Right atrium auricular region (tissue), 2 donors: ENCODE measurements around the gene TP53TG5. TPM values are rescaled to one million over a fixed set of nuclear protein-coding genes. Genes with fewer than 3 reads are reported as not detected.

Experiments
- DNase-seq: peaks from one replicate; pipeline ENCODE4 v3.0.0-alpha.2; 2019; ENCODE audit warnings: low spot score
- H3K27ac ChIP-seq, 2 donors: fragments of 200-600 bp; sonication (generic); 1 replicate in 1 of 2; 2 replicates in 1 of 2; pipeline ENCODE4 v1.5.1; 2016 to 2019
- H3K27me3 ChIP-seq, 2 donors: fragments of 200-600 bp; sonication (generic); one replicate each; pipeline versions ENCODE4 v1.5.1 to v1.6.0; 2017 to 2019
- H3K36me3 ChIP-seq: fragments of 200-600 bp; sonication (generic); one replicate; pipeline ENCODE4 v1.5.1; 2016
- H3K4me1 ChIP-seq, 2 donors: fragments of 200-600 bp; sonication (generic); one replicate each; pipeline versions ENCODE4 v1.5.1 to v1.6.0; 2017 to 2019
- H3K4me3 ChIP-seq, 2 donors: fragments of 200-600 bp; sonication (generic); 1 replicate in 1 of 2; 2 replicates in 1 of 2; pipeline ENCODE4 v1.5.1; 2017 to 2019; ENCODE audit warnings: mild to moderate bottlenecking in 1 of 2, moderate library complexity in 1 of 2
- H3K9me3 ChIP-seq, 2 donors: fragments of 200-600 bp; sonication (generic); one replicate each; pipeline ENCODE4 v1.5.1; 2019
- total RNA-seq, 2 donors: library from RNA; depleted of rRNA; stranded (reverse); fragments of >200 nt; gene quantifications; one replicate each; pipeline ENCODE4 v1.1.0, GENCODE V29; 2016
- TF ChIP-seq, protein P1 (sequence below), 2 donors: fragments of 200-600 bp; sonication (generic); IDR thresholded peaks; one replicate each; pipeline ENCODE4 v1.5.1; 2019; ENCODE audit warnings: antibody characterized with exemption in 2 of 2

Gene TP53TG5
- total RNA-seq, 2 donors from 2014 or later: not detected

DNA sequence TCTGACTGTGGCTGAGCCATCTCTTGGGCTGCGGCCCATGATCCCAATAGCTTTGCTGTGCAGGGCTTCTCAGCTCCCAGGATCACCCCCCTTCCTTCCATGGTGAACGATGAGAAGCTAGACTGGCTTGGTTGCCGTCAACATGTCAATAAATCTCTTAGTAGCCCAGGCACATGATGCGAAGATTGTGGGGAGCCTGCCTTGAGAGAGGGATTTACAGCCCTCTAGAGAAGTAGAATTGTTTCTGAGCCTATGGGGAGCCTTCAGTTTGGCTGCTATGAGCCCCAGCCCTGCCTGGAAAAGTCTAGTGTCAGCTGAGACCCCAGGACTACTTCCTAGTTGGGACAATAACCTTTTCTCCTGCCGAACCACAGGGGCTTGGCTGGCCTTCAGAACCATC lies 34.5 kb upstream of the TP53TG5 start:
- H3K36me3 ChIP-seq: peaks cover 44% of the 10 kb centered on the region
- no peak overlapping the region for H3K27ac ChIP-seq
- H3K4me1 ChIP-seq: peaks cover 0 to 57% of the 10 kb centered on the region in 2 donors

DNA sequence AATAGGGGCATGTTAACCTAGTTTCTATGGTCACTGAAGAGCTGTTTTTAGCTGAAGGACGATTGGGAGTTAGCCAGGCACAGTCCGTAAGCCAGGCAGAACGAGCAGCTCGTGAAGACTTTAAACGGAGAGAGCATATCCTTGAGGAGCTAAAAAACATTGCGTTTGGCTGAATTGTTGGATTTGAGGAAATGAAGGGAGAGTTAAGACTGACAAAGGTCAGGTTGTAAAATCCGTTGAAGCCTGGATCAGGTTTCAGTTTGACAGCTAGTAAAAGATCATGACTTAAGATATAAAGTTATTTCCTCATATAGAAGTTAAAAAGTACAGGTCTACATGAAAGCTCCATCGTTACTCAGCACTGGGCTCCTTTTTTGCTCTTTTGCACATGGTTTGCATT lies 32.8 kb upstream of the TP53TG5 start:
- Histone ChIP-seq H3K4me1 (peaks cover 0 to 47% of the 10 kb centered on the region in 2 donors), H3K27ac (peak overlapping the region; percentile 97 to 99), H3K4me3 (no peak overlapping the region), H3K27me3 (no peaks in the 10 kb centered on the region), H3K36me3 (peaks cover 44% of the 10 kb centered on the region), H3K9me3 (no peaks in the 10 kb centered on the region)
- DNase-seq: no peak
- TF ChIP-seq, protein P1, sequence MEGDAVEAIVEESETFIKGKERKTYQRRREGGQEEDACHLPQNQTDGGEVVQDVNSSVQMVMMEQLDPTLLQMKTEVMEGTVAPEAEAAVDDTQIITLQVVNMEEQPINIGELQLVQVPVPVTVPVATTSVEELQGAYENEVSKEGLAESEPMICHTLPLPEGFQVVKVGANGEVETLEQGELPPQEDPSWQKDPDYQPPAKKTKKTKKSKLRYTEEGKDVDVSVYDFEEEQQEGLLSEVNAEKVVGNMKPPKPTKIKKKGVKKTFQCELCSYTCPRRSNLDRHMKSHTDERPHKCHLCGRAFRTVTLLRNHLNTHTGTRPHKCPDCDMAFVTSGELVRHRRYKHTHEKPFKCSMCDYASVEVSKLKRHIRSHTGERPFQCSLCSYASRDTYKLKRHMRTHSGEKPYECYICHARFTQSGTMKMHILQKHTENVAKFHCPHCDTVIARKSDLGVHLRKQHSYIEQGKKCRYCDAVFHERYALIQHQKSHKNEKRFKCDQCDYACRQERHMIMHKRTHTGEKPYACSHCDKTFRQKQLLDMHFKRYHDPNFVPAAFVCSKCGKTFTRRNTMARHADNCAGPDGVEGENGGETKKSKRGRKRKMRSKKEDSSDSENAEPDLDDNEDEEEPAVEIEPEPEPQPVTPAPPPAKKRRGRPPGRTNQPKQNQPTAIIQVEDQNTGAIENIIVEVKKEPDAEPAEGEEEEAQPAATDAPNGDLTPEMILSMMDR (IDR thresholded peaks at IDR 0.05): no peak

More for the DNA sequence above, 34.5 kb upstream of the TP53TG5 start:
- H3K4me3 ChIP-seq: no peak overlapping the region
- TF ChIP-seq, protein P1 (IDR thresholded peaks at IDR 0.05): no peak
- no peak for DNase-seq
- H3K27me3 ChIP-seq: no peaks in the 10 kb centered on the region
- H3K9me3 ChIP-seq: no peaks in the 10 kb centered on the region

DNA sequence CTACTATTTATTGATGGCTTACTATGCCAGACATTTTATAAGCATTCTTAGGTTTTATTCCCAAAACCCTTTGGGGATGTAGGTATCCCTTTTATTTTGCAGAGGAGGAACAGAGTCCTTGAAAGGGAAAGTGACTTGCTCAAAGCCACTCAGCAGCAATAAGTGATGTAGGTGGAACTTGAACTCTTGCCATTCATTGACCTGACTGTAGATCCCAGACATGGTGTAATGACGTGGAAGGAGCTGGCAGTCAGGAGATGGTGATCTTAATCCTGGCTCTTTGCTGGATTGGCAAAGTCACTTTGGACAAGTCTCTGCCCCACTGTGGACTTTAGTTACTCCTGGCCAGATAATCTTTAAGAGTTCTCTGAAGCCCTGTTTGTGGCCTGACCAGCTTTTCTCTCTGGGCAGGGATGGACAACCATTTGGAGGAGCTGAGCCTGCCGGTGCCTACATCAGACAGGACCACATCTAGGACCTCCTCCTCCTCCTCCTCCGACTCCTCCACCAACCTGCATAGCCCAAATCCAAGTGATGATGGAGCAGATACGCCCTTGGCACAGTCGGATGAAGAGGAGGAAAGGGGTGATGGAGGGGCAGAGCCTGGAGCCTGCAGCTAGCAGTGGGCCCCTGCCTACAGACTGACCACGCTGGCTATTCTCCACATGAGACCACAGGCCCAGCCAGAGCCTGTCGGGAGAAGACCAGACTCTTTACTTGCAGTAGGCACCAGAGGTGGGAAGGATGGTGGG lies 31.6 kb upstream of the TP53TG5 start:
- TF ChIP-seq, protein P1 (IDR thresholded peaks at IDR 0.05): no peak
- H3K9me3 ChIP-seq: no peaks in the 10 kb centered on the region
- peaks cover 0 to 46% of the 10 kb centered on the region in 2 donors for H3K4me1 ChIP-seq
- H3K27ac ChIP-seq: peak overlapping the region; percentile 97 to 99
- DNase-seq: no peak
- H3K27me3 ChIP-seq: no peaks in the 10 kb centered on the region
- peaks cover 44% of the 10 kb centered on the region for H3K36me3 ChIP-seq
- no peak overlapping the region for H3K4me3 ChIP-seq

DNA sequence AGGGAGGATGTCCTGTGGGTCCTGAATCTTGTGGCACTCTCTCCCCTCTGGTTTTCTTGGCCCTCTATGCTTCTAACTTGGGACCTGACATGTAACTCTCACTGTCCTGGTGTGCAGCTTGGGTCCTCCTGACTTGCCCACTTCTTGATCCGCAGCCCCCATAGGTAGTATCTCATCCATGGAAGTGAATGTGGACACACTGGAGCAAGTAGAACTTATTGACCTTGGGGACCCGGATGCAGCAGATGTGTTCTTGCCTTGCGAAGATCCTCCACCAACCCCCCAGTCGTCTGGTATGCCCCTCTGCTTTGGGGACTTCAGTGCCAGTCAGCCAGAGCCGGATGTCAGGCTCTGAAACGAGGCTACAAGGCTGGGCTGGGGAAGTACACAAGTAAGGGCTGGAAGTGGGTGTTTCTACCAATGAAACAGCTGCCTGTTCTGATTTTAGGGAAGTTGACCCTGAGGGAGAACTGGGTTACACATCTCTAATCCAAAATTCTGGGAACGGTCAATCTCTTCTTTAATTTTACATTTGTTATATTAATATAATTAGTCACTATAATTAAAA lies 30.6 kb upstream of the TP53TG5 start:
- TF ChIP-seq, protein P1 (IDR thresholded peaks at IDR 0.05): no peak
- Histone ChIP-seq H3K36me3 (peaks cover 44% of the 10 kb centered on the region), H3K4me1 (peaks cover 0 to 49% of the 10 kb centered on the region in 2 donors), H3K27me3 (no peaks in the 10 kb centered on the region), H3K9me3 (no peaks in the 10 kb centered on the region), H3K27ac (peak overlapping the region; percentile 97 to 99), H3K4me3 (peak overlapping the region; percentile 76 to 77)
- no peak for DNase-seq

DNA sequence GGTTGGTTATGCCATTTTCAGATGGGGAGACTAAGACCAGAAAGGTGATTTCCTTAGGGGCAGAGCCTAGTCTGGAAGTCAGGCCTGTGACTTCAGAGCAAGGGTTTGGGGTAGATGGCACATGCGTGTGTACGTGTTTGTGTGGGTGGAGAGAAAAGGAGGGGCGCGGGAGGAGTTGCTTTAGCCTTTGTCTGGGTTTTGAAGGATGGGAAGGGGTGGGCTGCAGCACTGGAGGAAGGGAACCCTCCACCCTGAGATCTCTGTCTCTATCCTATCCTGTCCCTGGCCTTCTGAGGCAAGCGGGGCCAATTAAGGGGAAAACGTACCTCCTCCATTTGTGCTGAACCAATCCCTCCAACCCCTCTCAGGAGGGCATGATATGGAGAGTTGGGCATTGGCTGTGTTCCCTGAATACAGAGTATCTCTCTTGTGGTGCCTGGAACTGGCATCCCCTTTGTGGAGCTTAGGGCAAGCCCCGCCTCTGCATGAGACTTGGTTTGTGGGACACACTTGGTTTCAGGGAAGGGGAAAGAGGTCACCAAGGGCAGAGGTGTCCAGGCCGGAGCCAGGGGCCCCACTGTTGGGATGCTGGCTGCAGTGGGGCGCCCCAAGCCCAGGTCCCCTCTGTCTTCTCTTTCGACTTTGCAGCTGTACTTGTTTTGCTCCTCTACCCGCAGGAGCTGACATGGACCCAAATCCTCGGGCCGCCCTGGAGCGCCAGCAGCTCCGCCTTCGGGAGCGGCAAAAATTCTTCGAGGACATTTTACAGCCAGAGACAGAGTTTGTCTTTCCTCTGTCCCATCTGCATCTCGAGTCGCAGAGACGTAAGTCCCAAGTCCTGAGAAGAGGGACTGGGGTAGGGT lies 29.9 kb upstream of the TP53TG5 start, which contains the start of gene DBNDD2:
Gene DBNDD2 (plus strand): TSS at position 507 of the 863 bp plus-strand sequence. CDS start 179 bp downstream, at position 686.
- Histone ChIP-seq H3K4me1 (peaks cover 0 to 49% of the 10 kb centered on the region in 2 donors), H3K27me3 (no peaks in the 10 kb centered on the region), H3K27ac (peak within 1 kb of the TSS; percentile 97 to 99), H3K9me3 (no peaks in the 10 kb centered on the region), H3K4me3 (peak within 1 kb of the TSS; percentile 76 to 77), H3K36me3 (peaks cover 44% of the 10 kb centered on the region)
- no peak for DNase-seq
- TF ChIP-seq, protein P1 (IDR thresholded peaks at IDR 0.05): no peak
